ENCODE data around the gene CAMTA1.

DNA sequence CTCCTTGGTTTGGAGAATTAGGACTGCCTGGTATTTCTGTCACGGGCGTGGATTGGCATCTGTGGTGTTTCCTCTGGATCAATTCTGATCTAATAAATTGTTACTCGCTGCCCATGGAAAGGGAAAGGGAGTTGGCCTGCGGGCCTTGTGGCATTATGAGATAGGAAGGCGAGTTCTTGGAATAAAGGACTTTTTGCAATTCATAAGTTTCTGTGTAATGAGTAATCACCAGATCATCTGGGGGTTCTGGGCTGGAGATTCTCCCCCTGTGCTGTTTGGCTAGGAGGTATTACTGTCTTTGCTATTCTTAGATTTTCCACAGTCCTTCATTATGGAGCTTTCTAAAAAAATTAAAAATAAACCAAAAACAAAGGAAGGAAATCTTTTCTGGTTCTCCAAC is 315.9 kb downstream of the CAMTA1 start:
- TF ChIP-seq POLR2A (IDR thresholded peaks at IDR 0.05) (no peak), POLR2AphosphoS5 (IDR thresholded peaks at IDR 0.05) (no peak)

Measured in stomach (tissue), 4 donors.